ENCODE results near the gene HEXIM2.
"Not testable (repeated sequence)": the region's sequence is repeated elsewhere in the genome, so short reads cannot be mapped to it uniquely, and the experiment has no call there.

The HEXIM2 gene

GRCh38 chr17:45171338-45172231, 9.9 kb downstream of the HEXIM2 start:
- peak; percentile 31 for DNase-seq

GRCh38 chr17:45172232-45172540, 10.5 kb downstream of the HEXIM2 start:
- DNase-seq: no peak

GRCh38 chr17:45172541-45173286, 11.0 kb downstream of the HEXIM2 start:
- peak; percentile 89 for DNase-seq

- DNase-seq: no peak
These were observed 14.1 kb downstream of the HEXIM2 start for GRCh38 chr17:45175759-45176115.

- DNase-seq: no peak
These were observed 15.9 kb downstream of the HEXIM2 start for GRCh38 chr17:45177563-45177962.

- no peak for DNase-seq
These were observed 22.5 kb downstream of the HEXIM2 start for GRCh38 chr17:45184144-45184543.

- no peak for DNase-seq
These were observed 25.2 kb downstream of the HEXIM2 start for GRCh38 chr17:45186801-45187354.

GRCh38 chr17:45189009-45189408, 27.3 kb downstream of the HEXIM2 start:
- no peak for DNase-seq

- DNase-seq: no peak
These were observed 29.0 kb downstream of the HEXIM2 start for GRCh38 chr17:45190503-45191255.

GRCh38 chr17:45195424-45195823, 33.7 kb downstream of the HEXIM2 start:
- DNase-seq: no peak

- no peak for DNase-seq
These were observed 35.4 kb downstream of the HEXIM2 start for GRCh38 chr17:45197108-45197507.

- DNase-seq: peak; percentile 79
These were observed 36.1 kb downstream of the HEXIM2 start for GRCh38 chr17:45197555-45198334.

GRCh38 chr17:45200701-45201100, 39.0 kb downstream of the HEXIM2 start:
- no peak for DNase-seq

- no peak for DNase-seq
These were observed 39.8 kb downstream of the HEXIM2 start for GRCh38 chr17:45201457-45201856.

- DNase-seq: not testable (repeated sequence)
These were observed 40.2 kb downstream of the HEXIM2 start for GRCh38 chr17:45201880-45202279.

GRCh38 chr17:45218895-45219661, 57.4 kb downstream of the HEXIM2 start:
- DNase-seq: peak; percentile 81

All from fibroblast of skin of right biceps (primary cell).